Measurements from ENCODE around the gene KRT84.
A peak's percentile ranks its signal among the peaks of the same experiment; 100 is the strongest.

KRT84 gene

DNA sequence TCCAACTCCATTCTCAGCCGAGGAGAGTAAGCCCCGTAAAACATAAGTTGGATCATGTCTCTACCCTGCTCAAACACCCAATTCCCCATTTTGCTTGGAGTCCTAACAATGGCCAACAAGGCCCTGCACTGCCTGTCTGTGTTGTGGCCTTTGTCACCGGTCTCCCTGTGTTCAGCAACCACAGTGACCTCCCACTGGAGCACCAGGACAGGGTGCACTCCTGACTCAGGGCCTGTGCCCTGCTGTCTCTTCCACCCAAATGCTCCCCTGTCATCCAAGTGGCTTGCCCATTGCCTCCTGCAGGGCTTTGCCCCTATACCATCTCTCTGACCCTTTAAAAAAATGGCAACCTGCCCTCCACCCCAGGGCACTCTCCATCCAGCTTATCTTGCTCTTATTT lies 13.7 kb downstream of the KRT84 start:
- H3K4me3 ChIP-seq (ENCODE audit: control insufficient read depth, low read depth, low read length), result no peak overlapping the region
- TF ChIP-seq, protein P1, sequence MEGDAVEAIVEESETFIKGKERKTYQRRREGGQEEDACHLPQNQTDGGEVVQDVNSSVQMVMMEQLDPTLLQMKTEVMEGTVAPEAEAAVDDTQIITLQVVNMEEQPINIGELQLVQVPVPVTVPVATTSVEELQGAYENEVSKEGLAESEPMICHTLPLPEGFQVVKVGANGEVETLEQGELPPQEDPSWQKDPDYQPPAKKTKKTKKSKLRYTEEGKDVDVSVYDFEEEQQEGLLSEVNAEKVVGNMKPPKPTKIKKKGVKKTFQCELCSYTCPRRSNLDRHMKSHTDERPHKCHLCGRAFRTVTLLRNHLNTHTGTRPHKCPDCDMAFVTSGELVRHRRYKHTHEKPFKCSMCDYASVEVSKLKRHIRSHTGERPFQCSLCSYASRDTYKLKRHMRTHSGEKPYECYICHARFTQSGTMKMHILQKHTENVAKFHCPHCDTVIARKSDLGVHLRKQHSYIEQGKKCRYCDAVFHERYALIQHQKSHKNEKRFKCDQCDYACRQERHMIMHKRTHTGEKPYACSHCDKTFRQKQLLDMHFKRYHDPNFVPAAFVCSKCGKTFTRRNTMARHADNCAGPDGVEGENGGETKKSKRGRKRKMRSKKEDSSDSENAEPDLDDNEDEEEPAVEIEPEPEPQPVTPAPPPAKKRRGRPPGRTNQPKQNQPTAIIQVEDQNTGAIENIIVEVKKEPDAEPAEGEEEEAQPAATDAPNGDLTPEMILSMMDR (IDR thresholded peaks at IDR 0.05; ENCODE audit: control insufficient read depth, insufficient read depth, low read depth, low read length, missing control alignments), result no peak
- no peak for DNase-seq (ENCODE audit: low read depth)

DNA sequence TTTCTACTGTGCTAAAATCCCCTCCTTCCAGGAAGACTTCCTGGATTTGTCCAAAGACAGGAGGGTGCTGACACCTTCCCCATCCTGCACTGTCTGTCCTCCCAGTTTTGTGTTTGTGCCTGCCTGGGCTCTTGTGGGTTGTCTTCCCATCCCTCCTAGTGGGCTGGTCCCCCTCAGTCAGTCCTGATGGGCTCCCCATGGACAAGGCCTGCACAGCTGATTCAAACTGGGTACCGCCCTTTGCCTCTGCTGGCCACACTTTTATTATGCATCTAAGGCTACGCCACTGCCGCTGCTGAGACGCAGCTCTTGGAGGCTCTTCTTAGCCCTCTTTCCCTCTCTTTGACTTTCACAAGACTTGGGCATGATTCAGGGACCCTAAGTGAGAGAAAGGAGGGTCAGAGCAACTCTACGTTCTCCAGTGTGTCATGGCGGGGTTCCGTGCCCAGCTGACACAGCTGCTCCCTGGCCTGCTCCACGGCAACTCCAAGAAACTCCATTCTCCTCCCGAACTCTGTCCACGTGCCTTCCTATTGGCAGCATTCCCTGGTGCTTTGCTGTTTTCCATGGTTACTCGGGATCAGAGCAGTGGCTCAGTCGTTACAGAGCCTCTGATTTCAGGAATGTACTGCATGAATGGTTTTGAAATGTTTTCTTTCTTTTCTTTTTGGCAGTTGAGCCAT lies 14.4 kb downstream of the KRT84 start:
- no peak overlapping the region for H3K4me3 ChIP-seq (ENCODE audit: control insufficient read depth, low read depth, low read length)
- TF ChIP-seq, protein P1 (IDR thresholded peaks at IDR 0.05; ENCODE audit: control insufficient read depth, insufficient read depth, low read depth, low read length, missing control alignments), result no peak
- peak; percentile 28 for DNase-seq (ENCODE audit: low read depth)

DNA sequence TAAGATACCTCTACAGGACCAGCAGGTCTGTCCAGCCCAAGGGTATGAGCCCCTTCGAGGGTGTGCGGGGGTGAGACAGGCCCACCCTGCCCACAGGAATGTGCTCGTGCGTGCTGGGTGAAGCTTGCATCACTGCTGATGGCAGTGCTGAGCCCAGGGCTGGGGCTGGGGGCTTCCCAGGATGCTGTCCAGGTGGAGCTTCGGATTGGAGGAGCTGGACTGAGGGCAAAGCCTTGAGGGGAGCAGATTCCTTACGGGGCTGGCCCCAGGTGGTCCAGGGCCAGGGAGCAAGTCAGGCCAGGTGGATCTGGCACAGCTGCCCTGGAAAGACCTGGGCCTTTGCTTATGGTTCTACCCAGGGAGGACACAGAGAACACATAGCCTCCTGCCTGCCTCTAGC lies 15.6 kb downstream of the KRT84 start:
- H3K4me3 ChIP-seq (ENCODE audit: control insufficient read depth, low read depth, low read length), result no peak overlapping the region
- TF ChIP-seq, protein P1 (IDR thresholded peaks at IDR 0.05; ENCODE audit: control insufficient read depth, insufficient read depth, low read depth, low read length, missing control alignments), result no peak
- no peak for DNase-seq (ENCODE audit: low read depth)

DNA sequence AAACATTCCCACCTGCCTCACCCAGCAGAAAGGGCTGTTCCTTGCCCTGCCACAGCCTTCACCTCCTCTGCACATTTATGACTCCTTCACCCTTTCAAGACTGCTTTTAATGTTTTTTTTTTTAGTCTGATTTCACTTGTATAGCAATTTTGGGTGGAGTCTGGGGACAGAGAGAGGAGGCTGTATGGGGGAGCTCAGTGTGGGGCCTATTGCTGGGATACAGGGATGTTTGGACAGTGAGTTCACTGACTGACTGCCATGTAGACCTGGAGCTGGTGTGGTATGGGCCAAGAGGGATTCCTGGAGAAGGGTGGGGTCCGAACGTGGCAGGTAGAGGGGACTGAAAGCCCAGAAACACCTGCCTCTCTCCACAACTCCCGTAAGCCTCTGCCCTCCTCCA lies 16.2 kb downstream of the KRT84 start:
- no peak overlapping the region for H3K4me3 ChIP-seq (ENCODE audit: control insufficient read depth, low read depth, low read length)
- TF ChIP-seq, protein P1 (IDR thresholded peaks at IDR 0.05; ENCODE audit: control insufficient read depth, insufficient read depth, low read depth, low read length, missing control alignments), result no peak
- no peak for DNase-seq (ENCODE audit: low read depth)

DNA sequence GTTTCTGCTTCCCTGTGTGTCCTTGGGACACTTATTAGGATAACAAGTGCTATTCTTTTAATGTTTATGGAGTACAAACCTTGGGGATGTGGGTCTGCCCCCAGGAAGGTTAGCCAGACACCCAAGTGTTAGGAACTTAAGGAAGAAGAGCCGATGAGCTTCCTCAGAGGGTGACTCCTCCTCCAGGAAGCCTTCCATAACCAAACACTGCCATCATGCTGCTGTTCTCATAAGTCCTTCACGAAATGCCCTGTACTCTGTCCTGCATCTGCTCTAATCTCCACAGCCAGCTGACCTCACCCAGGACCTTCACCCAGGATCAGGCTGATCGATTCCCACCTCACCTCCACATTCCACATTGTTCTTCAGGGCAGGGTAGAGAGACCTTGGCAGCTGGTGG lies 16.9 kb downstream of the KRT84 start:
- H3K4me3 ChIP-seq (ENCODE audit: control insufficient read depth, low read depth, low read length), result no peak overlapping the region
- no peak for DNase-seq (ENCODE audit: low read depth)
- TF ChIP-seq, protein P1 (IDR thresholded peaks at IDR 0.05; ENCODE audit: control insufficient read depth, insufficient read depth, low read depth, low read length, missing control alignments), result no peak

DNA sequence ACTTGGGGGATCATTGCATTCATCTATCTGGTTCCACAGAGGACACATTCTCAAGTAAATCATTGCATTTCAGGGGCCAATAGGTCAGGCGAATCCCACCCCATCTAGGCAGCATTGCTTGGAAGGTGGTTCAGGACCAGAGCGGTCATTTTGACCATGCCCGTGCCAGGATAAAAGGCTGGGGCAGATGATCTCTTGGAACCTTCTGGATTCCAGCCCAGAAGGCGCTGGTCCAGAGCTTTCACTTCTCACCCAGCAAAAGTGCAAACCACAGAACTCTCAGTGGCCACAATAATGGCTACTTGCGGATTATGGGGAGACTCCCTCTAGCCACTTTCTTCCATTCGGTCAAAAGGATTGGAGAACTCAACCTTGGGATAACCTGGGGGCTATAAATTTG lies 17.6 kb downstream of the KRT84 start:
- no peak for DNase-seq (ENCODE audit: low read depth)
- H3K4me3 ChIP-seq (ENCODE audit: control insufficient read depth, low read depth, low read length), result no peak overlapping the region
- TF ChIP-seq, protein P1 (IDR thresholded peaks at IDR 0.05; ENCODE audit: control insufficient read depth, insufficient read depth, low read depth, low read length, missing control alignments), result no peak
